K562 (cell line): ENCODE measurements around the gene RFX3. TPM values are rescaled to one million over a fixed set of nuclear protein-coding genes. Genes with fewer than 3 reads are reported as not detected.

ENCODE experiments used
- ATAC-seq: fragments of 200-7000 bp; cut with Tn5 transposase; 3 replicates; pipeline ENCODE4 v1.9.1; 2020; ENCODE audit warnings: moderate library complexity
- BruUV-seq: library from RNA; stranded (reverse); fragments of 400-500 nt; replicated peaks from 2 replicates; lab custom pipeline; 2021; lab: Mats Ljungman, UMichigan
- CTCF ChIA-PET: fragments of 300-600 bp; formaldehyde crosslinking; extraction: SDS; loops from one replicate; lab custom pipeline; 2021; ENCODE audit warnings: low intra/inter-chr PET ratio; lab: Yijun Ruan, JAX
- POLR2A ChIA-PET: fragments of 300-600, 350-650 bp; sonication (Branson Sonifier 250); formaldehyde crosslinking; extraction: SDS; loops from one replicate; lab custom pipeline; 2021; ENCODE audit warnings: antibody characterized with exemption, inconsistent platforms; lab: Yijun Ruan, JAX
- DNase-seq, 4 experiments: peaks; one replicate each; pipeline versions ENCODE4 v3.0.0 to v3.0.0-alpha.2; 2011 to 2018; ENCODE audit warnings: low spot score in 3 of 4, mixed read lengths in 3 of 4; ENCODE audit errors: extremely low read depth in 1 of 4
- FAIRE-seq: peaks from 2 replicates; lab custom pipeline; 2011; peaks lifted over from hg19 to GRCh38; lab: Jason Lieb, UNC
- H2AFZ ChIP-seq: 2 replicates; pipeline ENCODE4 v1.6.0; 2011; ENCODE audit warnings: low read depth, low read length, control low read depth, inconsistent platforms
- H3K27ac ChIP-seq: fragments of 200-600 bp; 3 replicates; pipeline ENCODE4 v1.8.0; 2011; ENCODE audit warnings: low read depth, mild to moderate bottlenecking, control low read depth, inconsistent platforms, low read length, moderate library complexity, mixed read lengths; ENCODE audit errors: extremely low read depth
- H3K27me3 ChIP-seq, 2 experiments: fragments of 300-600 bp in 1 of 2; 2 replicates in 1 of 2; 3 replicates in 1 of 2; pipeline versions ENCODE4 v1.6.0 to v1.8.0; 2011; ENCODE audit warnings: inconsistent platforms in 2 of 2, low read length in 2 of 2, mild to moderate bottlenecking in 1 of 2, mixed read lengths in 1 of 2, moderate library complexity in 1 of 2; ENCODE audit not compliant: control insufficient read depth in 2 of 2, insufficient read depth in 2 of 2
- H3K36me3 ChIP-seq: fragments of 300-600 bp; 3 replicates; pipeline ENCODE4 v1.8.0; 2011; ENCODE audit warnings: mild to moderate bottlenecking, low read length, inconsistent platforms; ENCODE audit not compliant: control insufficient read depth, insufficient read depth
- H3K4me1 ChIP-seq, 2 experiments: fragments of 200-600 bp in 1 of 2; replicated peaks in 1 of 2; 2 replicates in 1 of 2; 3 replicates in 1 of 2; pipeline versions ENCODE4 v1.5.1 to v1.8.0; 2011; ENCODE audit warnings: inconsistent platforms in 2 of 2, low read length in 2 of 2, mild to moderate bottlenecking in 1 of 2, mixed read lengths in 1 of 2, moderate library complexity in 1 of 2; ENCODE audit not compliant: control insufficient read depth in 2 of 2, insufficient read depth in 2 of 2
- H3K4me2 ChIP-seq: 2 replicates; pipeline ENCODE4 v1.6.1; 2011; ENCODE audit warnings: low read length, control low read depth, inconsistent platforms, mixed read lengths; ENCODE audit not compliant: insufficient read depth
- H3K4me3 ChIP-seq: fragments of 200-600 bp; sonication (generic), shearing (Covaris generic); 2 replicates; pipeline ENCODE4 v1.5.1; 2016; ENCODE audit warnings: control low read depth, inconsistent platforms
- H3K79me2 ChIP-seq: fragments of 200-600 bp; 3 replicates; pipeline ENCODE4 v1.8.0; 2011; ENCODE audit warnings: low read length, inconsistent platforms; ENCODE audit not compliant: control insufficient read depth, insufficient read depth
- H3K9ac ChIP-seq, 2 experiments: 2 replicates each; pipeline versions ENCODE4 v1.6.0 to v1.6.1; 2011; ENCODE audit warnings: low read depth in 2 of 2, low read length in 2 of 2, control low read depth in 1 of 2, inconsistent platforms in 1 of 2, mild to moderate bottlenecking in 1 of 2, mixed read lengths in 1 of 2; ENCODE audit not compliant: insufficient read depth in 1 of 2
- H3K9me1 ChIP-seq: one replicate; pipeline ENCODE4 v1.6.0; 2011; ENCODE audit warnings: inconsistent platforms, mild to moderate bottlenecking, low read length, moderate library complexity; ENCODE audit not compliant: control insufficient read depth, insufficient read depth
- H3K9me3 ChIP-seq: replicated peaks from 2 replicates; pipeline ENCODE4 v1.5.1; 2011; ENCODE audit warnings: low read depth, low read length, inconsistent platforms; ENCODE audit not compliant: control insufficient read depth, insufficient read depth
- H4K20me1 ChIP-seq: replicated peaks from 2 replicates; pipeline ENCODE4 v1.6.1; 2011; ENCODE audit warnings: low read length, inconsistent platforms, mixed read lengths; ENCODE audit not compliant: control insufficient read depth, insufficient read depth
- C11orf30 ChIP-seq: fragments of 450-650 bp; IDR thresholded peaks from 2 replicates; pipeline ENCODE4 v1.6.1; 2016; ENCODE audit warnings: low read depth, mild to moderate bottlenecking
- CEBPB ChIP-seq: fragments of 450-650 bp; IDR thresholded peaks from 2 replicates; pipeline ENCODE4 v1.6.1; 2016; ENCODE audit warnings: missing genetic modification characterization, missing compliant biosample characterization
- CREB5 ChIP-seq: fragments of 250-450 bp; sonication (Bioruptor Pico); IDR thresholded peaks from 2 replicates; pipeline ENCODE4 v1.5.0; 2020; ENCODE audit warnings: mild to moderate bottlenecking
- EP400 ChIP-seq: fragments of 450-650 bp; IDR thresholded peaks from 2 replicates; pipeline ENCODE4 v1.6.1; 2017; ENCODE audit warnings: antibody characterized with exemption, mild to moderate bottlenecking, moderate library complexity
- FOXP1 ChIP-seq: sonication (generic); formaldehyde crosslinking; IDR thresholded peaks from 2 replicates; pipeline ENCODE4 v1.8.0; 2022; ENCODE audit warnings: mild to moderate bottlenecking, missing genetic modification reagents
- HES1 ChIP-seq: fragments of 450-650 bp; IDR thresholded peaks from 2 replicates; pipeline ENCODE4 v1.6.1; 2016; ENCODE audit warnings: low read depth, mild to moderate bottlenecking, moderate library complexity
- HIVEP1 ChIP-seq: fragments of 250-450 bp; sonication (Bioruptor Pico); IDR thresholded peaks from 2 replicates; pipeline ENCODE4 v1.4.0; 2020; ENCODE audit warnings: mild to moderate bottlenecking
- ILF3 ChIP-seq: fragments of 450-650 bp; IDR thresholded peaks from 2 replicates; pipeline ENCODE4 v1.6.1; 2018; ENCODE audit warnings: antibody characterized with exemption, mild to moderate bottlenecking, moderate library complexity, borderline replicate concordance
- KDM4B ChIP-seq, 2 experiments: fragments of 450-650 bp in 1 of 2; sonication (generic) in 1 of 2; IDR thresholded peaks; 2 replicates each; pipeline ENCODE4 v1.6.1; 2016 to 2017; ENCODE audit warnings: borderline replicate concordance in 2 of 2, antibody characterized with exemption in 1 of 2, low read depth in 1 of 2, mild to moderate bottlenecking in 1 of 2
- MAFF ChIP-seq: IDR thresholded peaks from 2 replicates; pipeline ENCODE4 v1.6.1; 2012; ENCODE audit warnings: low read length, improper control_type of control experiment
- MAFG ChIP-seq: fragments of 450-650 bp; conservative IDR thresholded peaks from 2 replicates; pipeline ENCODE4 v1.6.1; 2016; ENCODE audit warnings: missing genetic modification characterization, missing compliant biosample characterization
- MAFK ChIP-seq: IDR thresholded peaks from 2 replicates; pipeline ENCODE4 v1.6.1; 2011; ENCODE audit warnings: low read length, improper control_type of control experiment
- MIER1 ChIP-seq: fragments of 450-650 bp; IDR thresholded peaks from 2 replicates; pipeline ENCODE4 v1.6.1; 2016; ENCODE audit warnings: antibody characterized with exemption, mild to moderate bottlenecking, low read depth
- NR2C1 ChIP-seq, 2 experiments: fragments of 450-650 bp; IDR thresholded peaks; 2 replicates each; pipeline ENCODE4 v1.6.1; 2017; ENCODE audit warnings: mild to moderate bottlenecking in 2 of 2, antibody characterized with exemption in 1 of 2, inconsistent platforms in 1 of 2, missing compliant biosample characterization in 1 of 2, missing genetic modification characterization in 1 of 2
- POLR2A ChIP-seq: fragments of 450-650 bp; conservative IDR thresholded peaks from 2 replicates; pipeline ENCODE4 v1.6.1; 2016
- RUNX1 ChIP-seq: sonication (generic); IDR thresholded peaks from 2 replicates; pipeline ENCODE4 v1.6.1; 2016; ENCODE audit warnings: antibody characterized with exemption, low read depth
- SAFB2 ChIP-seq: fragments of 200-400 bp; formaldehyde crosslinking; IDR thresholded peaks from 2 replicates; pipeline ENCODE4 v1.6.1; 2018; ENCODE audit warnings: borderline replicate concordance, low read length, low read depth, moderate library complexity; ENCODE audit not compliant: severe bottlenecking
- SMARCB1 ChIP-seq: IDR thresholded peaks from 2 replicates; pipeline ENCODE4 v1.6.1; 2011; ENCODE audit warnings: improper control_type of control experiment, low read depth; ENCODE audit not compliant: insufficient read length
- SPI1 ChIP-seq: IDR thresholded peaks from 2 replicates; pipeline ENCODE4 v1.6.1; 2011; ENCODE audit warnings: low read depth, low read length, control low read depth, borderline replicate concordance
- TOE1 ChIP-seq, 2 experiments: fragments of 450-650 bp in 1 of 2; sonication (generic) in 1 of 2; formaldehyde crosslinking in 1 of 2; IDR thresholded peaks; 2 replicates each; pipeline versions ENCODE4 v1.7.1 to v1.8.0; 2016 to 2022; ENCODE audit warnings: borderline replicate concordance in 2 of 2, mild to moderate bottlenecking in 2 of 2, antibody characterized with exemption in 1 of 2, inconsistent platforms in 1 of 2, low read depth in 1 of 2, missing genetic modification reagents in 1 of 2, moderate library complexity in 1 of 2
- ZNF133 ChIP-seq: fragments of 250-450 bp; sonication (Bioruptor Pico); IDR thresholded peaks from 2 replicates; pipeline ENCODE4 v1.4.0; 2020; ENCODE audit warnings: mild to moderate bottlenecking
- ZNF165 ChIP-seq: fragments of 250-450 bp; sonication (Bioruptor Pico); IDR thresholded peaks from 2 replicates; pipeline ENCODE4 v1.4.0; 2020; ENCODE audit warnings: borderline replicate concordance
- ZNF316 ChIP-seq: fragments of 450-650 bp; IDR thresholded peaks from 2 replicates; pipeline ENCODE4 v1.6.1; 2016
- WGBS: fragments of 100-300 bp; shearing (Covaris generic); methylation state at CpG from one replicate; pipeline ENCODE4 v1.1.6; 2016; ENCODE audit warnings: low coverage, mixed read lengths; ENCODE audit not compliant: insufficient coverage; ENCODE audit errors: missing lambda C conversion rate; 5-methylcytosine and 5-hydroxymethylcytosine counted together
- in situ Hi-C: fragments of 300-500 bp; cut with MboI; formaldehyde crosslinking; loops from 4 replicates; pipeline ENCODE4 v1.15.0; 2018; ENCODE audit warnings: inconsistent platforms, mixed read lengths
- intact Hi-C: fragments of 100-400 bp; cut with micrococcal nuclease; formaldehyde crosslinking; loops from 2 replicates; pipeline ENCODE4 v1.14.2; 2022
- polyA plus RNA-seq, 8 experiments: library from polyadenylated mRNA; depleted of rRNA in 4 of 8; stranded (reverse) in 5 of 8; unstranded in 3 of 8; fragments of >200 nt; fragmentation: Nextera tagmentation in 2 of 8; fragmentation: Illumina TruSeq in 1 of 8; extraction: Ambion mirVana in 2 of 8; extraction: Trizol in 1 of 8; gene quantifications; 2 replicates each; pipeline versions ENCODE4 v1.2.1 to v1.2.3, GENCODE V29; 2011 to 2014; ENCODE audit warnings: inconsistent platforms in 1 of 8, missing spikeins in 1 of 8
- total RNA-seq, 7 experiments: library from RNA; depleted of rRNA in 6 of 7; stranded (reverse); fragments of >200 nt in 6 of 7; fragmentation: Illumina TruSeq in 2 of 7; extraction: Trizol in 2 of 7; gene quantifications; 2 replicates each; pipeline versions ENCODE4 v1.2.1 to v1.2.3, GENCODE V29; 2011 to 2021; ENCODE audit warnings: low replicate concordance in 1 of 7

Gene RFX3
- total and polyA plus RNA-seq, 9 of the 15 experiments (the other 6 are each of a cell fraction or from before 2014, with no cell fraction given): 0.86 to 4.9 (median 2.0) TPM

- DNase-seq (no peak), ATAC-seq (no peak), FAIRE-seq (no peak)
- no peaks in the 10 kb centered on the region for H3K27me3 ChIP-seq
- ChIA-PET CTCF (interaction anchor here (0.7 kb wide), 1 partner anchor 13 kb away, joined by 5 read pairs; no protein-coding TSS in a partner anchor), POLR2A (interaction anchor here (0.6 kb wide), 1 partner anchor 88 kb away, joined by 3 read pairs; no protein-coding TSS in a partner anchor)
- intact Hi-C loops: no loop called here
- TF ChIP-seq CREB5 (CRISPR knock-in tag): no peak
- TF ChIP-seq C11orf30: peak; percentile 62
- TF ChIP-seq NR2C1 (IDR thresholded peaks at IDR 0.05): no peak
- TF ChIP-seq NR2C1 (tag; IDR thresholded peaks at IDR 0.05): no peak
- TF ChIP-seq RUNX1: no peak
- TF ChIP-seq EP400: no peak
- TF ChIP-seq SMARCB1: no peak
- no peak for TF ChIP-seq TOE1 (IDR thresholded peaks at IDR 0.05; ENCODE audit: borderline replicate concordance)
- no peak for TF ChIP-seq TOE1 (CRISPR knock-in tag; IDR thresholded peaks at IDR 0.05; ENCODE audit: borderline replicate concordance, low read depth)
- TF ChIP-seq SPI1: peak; percentile 72; the same call in 1 of the 2 replicates
- no peak for TF ChIP-seq KDM4B (IDR thresholded peaks at IDR 0.05; ENCODE audit: borderline replicate concordance in 2 of 2, low read depth in 1 of 2)
- TF ChIP-seq ZNF165: no peak
- no peak for TF ChIP-seq CEBPB (tag)
- TF ChIP-seq MIER1: no peak
- no peak for TF ChIP-seq FOXP1
- peak; percentile 75 for TF ChIP-seq ZNF316
- TF ChIP-seq HIVEP1 (CRISPR knock-in tag): no peak
- peak; percentile 80 for TF ChIP-seq MAFK
- TF ChIP-seq MAFG: peak; percentile 67
- TF ChIP-seq ILF3: no peak
- TF ChIP-seq SAFB2: no peak
- no peak for TF ChIP-seq POLR2A
- TF ChIP-seq ZNF133 (CRISPR knock-in tag): no peak
- TF ChIP-seq MAFF: peak; percentile 81
- no peak for TF ChIP-seq HES1
- no peaks in the 10 kb centered on the region for H4K20me1 ChIP-seq
- H3K9ac ChIP-seq: no peak overlapping the region
- no peaks in the 10 kb centered on the region for H3K9me1 ChIP-seq
- H3K9me3 ChIP-seq: no peaks in the 10 kb centered on the region
- H3K27ac ChIP-seq: no peak overlapping the region
- H3K4me2 ChIP-seq: no peak overlapping the region
- in situ Hi-C loops: loop anchor here (25.0 kb wide), 2 partner anchors 232 to 657 kb away; no protein-coding TSS in a partner anchor
- H3K4me3 ChIP-seq: no peak overlapping the region
- H3K4me1 ChIP-seq: 0 out of 5 replicates have a peak, but pooled peaks cover 0 to 7% of the 10 kb centered on the region in 2 experiments
- 61% methylated on average over 3 of the region's 3 CpGs for WGBS
- H3K36me3 ChIP-seq: no peaks in the 10 kb centered on the region
- H2AFZ ChIP-seq: no peak overlapping the region
- no TSS peak for BruUV-seq
- no peaks in the 10 kb centered on the region for H3K79me2 ChIP-seq
These were observed 70.1 kb downstream of the RFX3 start for GRCh38 chr9:3455717-3456116.
